Ishikawa (cell line): ENCODE data around the gene SH3RF3.

Source experiments
- CEBPB ChIP-seq: IDR thresholded peaks from 2 replicates; pipeline ENCODE4 v1.6.1; 2012
- CREB1 ChIP-seq: IDR thresholded peaks from 2 replicates; pipeline ENCODE4 v1.6.1; 2012; ENCODE audit warnings: low read depth
- EGR1 ChIP-seq: IDR thresholded peaks from 2 replicates; pipeline ENCODE4 v1.6.1; 2012
- EP300 ChIP-seq: IDR thresholded peaks from 2 replicates; pipeline ENCODE4 v1.6.1; 2012; ENCODE audit warnings: borderline replicate concordance
- FOXM1 ChIP-seq: IDR thresholded peaks from 2 replicates; pipeline ENCODE4 v1.6.1; 2012; ENCODE audit warnings: low read depth, borderline replicate concordance
- NFIC ChIP-seq: IDR thresholded peaks from 2 replicates; pipeline ENCODE4 v1.6.1; 2012
- RAD21 ChIP-seq: IDR thresholded peaks from 2 replicates; pipeline ENCODE4 v1.6.1; 2012; ENCODE audit warnings: low read depth
- TAF1 ChIP-seq: IDR thresholded peaks from 2 replicates; pipeline ENCODE4 v1.6.1; 2012; ENCODE audit warnings: low read depth, mild to moderate bottlenecking
- TCF12 ChIP-seq: IDR thresholded peaks from 2 replicates; pipeline ENCODE4 v1.6.1; 2012; ENCODE audit warnings: low read depth
- TEAD4 ChIP-seq: IDR thresholded peaks from 2 replicates; pipeline ENCODE4 v1.6.1; 2012
- YY1 ChIP-seq: IDR thresholded peaks from 2 replicates; pipeline ENCODE4 v1.6.1; 2012; ENCODE audit warnings: low read depth
- ZBTB7A ChIP-seq: IDR thresholded peaks from 2 replicates; pipeline ENCODE4 v1.6.1; 2012; ENCODE audit warnings: low read depth
- TF ChIP-seq, protein P1 (sequence below): IDR thresholded peaks from 2 replicates; pipeline ENCODE4 v1.6.1; 2012; ENCODE audit warnings: low read depth, mild to moderate bottlenecking
- TF ChIP-seq, protein P2 (sequence below): IDR thresholded peaks from 2 replicates; pipeline ENCODE4 v1.6.1; 2012
- TF ChIP-seq, protein P3 (sequence below): IDR thresholded peaks from 2 replicates; pipeline ENCODE4 v1.6.1; 2012

SH3RF3 gene

DNA sequence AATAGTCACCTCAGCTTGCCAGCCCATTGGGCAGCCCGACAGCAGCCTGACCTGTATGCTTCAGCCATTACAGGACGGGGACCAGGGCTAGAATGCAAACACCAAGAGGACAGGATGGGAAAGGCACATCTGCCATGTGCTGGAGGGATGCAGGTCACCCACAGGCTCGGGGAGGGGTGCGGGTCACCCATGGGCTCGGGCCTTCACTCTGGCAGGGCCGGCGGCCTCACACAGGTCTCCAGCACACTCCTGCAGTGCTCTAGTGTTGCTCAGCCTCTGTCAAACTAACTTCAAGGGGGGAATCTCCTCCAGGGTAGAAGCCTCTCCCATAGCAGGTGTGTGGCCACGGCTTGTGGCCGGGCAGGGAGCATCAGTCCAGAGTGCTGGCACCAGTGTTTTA is 262.2 kb downstream of the SH3RF3 start:
- TF ChIP-seq NFIC (no peak), YY1 (no peak), CREB1 (no peak)

DNA sequence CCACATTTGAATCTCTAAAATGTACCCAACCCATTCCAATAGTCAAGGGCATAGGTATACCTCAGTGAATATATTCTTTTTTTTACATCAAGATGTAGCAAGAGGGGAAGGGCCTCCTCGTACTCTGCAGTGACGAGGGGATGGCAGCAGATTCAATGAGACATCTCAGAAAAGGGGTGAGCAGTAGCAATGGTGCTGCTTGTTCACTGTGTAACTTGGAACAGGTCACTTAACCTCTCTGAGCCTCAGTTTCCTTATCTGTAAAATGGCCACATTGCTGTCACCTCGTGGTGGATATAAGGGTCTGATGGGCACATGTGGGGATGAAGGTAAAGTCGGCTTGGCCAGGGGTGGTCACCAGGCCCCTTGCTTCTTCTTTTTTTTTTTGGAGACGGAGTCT is 263.1 kb downstream of the SH3RF3 start:
- TF ChIP-seq, protein P1, sequence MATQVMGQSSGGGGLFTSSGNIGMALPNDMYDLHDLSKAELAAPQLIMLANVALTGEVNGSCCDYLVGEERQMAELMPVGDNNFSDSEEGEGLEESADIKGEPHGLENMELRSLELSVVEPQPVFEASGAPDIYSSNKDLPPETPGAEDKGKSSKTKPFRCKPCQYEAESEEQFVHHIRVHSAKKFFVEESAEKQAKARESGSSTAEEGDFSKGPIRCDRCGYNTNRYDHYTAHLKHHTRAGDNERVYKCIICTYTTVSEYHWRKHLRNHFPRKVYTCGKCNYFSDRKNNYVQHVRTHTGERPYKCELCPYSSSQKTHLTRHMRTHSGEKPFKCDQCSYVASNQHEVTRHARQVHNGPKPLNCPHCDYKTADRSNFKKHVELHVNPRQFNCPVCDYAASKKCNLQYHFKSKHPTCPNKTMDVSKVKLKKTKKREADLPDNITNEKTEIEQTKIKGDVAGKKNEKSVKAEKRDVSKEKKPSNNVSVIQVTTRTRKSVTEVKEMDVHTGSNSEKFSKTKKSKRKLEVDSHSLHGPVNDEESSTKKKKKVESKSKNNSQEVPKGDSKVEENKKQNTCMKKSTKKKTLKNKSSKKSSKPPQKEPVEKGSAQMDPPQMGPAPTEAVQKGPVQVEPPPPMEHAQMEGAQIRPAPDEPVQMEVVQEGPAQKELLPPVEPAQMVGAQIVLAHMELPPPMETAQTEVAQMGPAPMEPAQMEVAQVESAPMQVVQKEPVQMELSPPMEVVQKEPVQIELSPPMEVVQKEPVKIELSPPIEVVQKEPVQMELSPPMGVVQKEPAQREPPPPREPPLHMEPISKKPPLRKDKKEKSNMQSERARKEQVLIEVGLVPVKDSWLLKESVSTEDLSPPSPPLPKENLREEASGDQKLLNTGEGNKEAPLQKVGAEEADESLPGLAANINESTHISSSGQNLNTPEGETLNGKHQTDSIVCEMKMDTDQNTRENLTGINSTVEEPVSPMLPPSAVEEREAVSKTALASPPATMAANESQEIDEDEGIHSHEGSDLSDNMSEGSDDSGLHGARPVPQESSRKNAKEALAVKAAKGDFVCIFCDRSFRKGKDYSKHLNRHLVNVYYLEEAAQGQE, result no peak
- TF ChIP-seq EGR1 (no peak), TCF12 (no peak), CREB1 (no peak), EP300 (no peak), FOXM1 (no peak), TEAD4 (no peak), YY1 (no peak)
- TF ChIP-seq, protein P2, sequence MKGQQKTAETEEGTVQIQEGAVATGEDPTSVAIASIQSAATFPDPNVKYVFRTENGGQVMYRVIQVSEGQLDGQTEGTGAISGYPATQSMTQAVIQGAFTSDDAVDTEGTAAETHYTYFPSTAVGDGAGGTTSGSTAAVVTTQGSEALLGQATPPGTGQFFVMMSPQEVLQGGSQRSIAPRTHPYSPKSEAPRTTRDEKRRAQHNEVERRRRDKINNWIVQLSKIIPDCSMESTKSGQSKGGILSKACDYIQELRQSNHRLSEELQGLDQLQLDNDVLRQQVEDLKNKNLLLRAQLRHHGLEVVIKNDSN, result no peak

DNA sequence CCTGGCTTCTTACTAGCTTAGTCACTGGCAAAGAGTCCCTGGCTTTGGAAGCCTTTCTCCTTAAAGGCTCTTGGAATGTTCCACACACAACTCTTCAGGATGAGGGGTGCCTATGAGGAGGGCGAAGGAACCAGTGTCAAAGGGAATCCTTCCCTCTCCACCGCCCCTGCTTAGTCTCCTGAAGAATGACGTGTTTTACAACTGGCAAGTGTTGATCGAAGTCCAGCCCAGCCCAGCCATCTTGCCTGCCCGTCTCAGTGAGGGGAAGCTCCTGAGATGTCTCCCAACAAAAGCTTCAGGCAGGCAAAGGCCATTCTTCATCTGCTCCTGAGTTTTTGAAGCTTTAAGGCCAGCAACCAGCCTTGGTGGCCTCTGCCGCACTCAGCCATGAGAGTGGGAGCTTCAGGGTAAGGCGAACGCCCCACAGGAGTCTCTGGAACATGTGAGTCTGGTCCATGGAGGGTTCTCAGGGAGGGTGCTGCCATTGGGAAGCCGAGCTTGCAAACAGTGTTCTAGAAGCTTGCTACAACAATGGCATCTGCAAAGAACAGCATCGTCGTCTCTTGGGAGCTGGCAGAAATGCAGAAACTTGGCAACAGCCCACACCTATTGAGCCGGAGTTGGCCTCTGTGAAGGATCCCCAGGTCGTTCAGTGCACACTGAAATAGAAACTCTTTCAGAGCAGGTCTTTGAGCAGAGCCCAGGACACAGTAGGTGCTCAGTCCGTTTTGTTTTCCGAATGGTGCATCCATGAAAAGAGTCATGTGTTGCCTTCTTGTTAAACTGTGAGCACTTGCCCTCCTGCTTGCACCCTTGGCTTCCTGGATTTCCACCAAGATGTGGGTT is 264.0 kb downstream of the SH3RF3 start:
- TF ChIP-seq ZBTB7A, result no peak
- TF ChIP-seq TCF12, result no peak
- no peak for TF ChIP-seq EP300
- TF ChIP-seq, protein P1, result no peak

DNA sequence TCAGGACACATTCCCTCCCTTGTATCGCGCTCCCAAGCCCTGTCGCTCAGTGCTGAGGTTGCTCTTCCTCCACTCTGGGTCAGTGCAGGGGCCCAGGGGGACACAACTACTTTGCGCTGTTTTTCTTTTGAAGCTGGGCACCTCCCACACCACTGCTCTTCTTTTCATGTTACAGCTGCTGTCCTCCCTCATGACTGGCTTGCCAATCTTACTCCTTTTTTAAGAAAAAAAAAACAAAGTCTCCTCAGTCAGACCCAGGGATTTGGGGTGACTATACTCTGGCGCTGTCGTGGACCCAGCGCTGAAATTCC is 264.6 kb downstream of the SH3RF3 start:
- TF ChIP-seq RAD21 (no peak), EP300 (no peak), TAF1 (no peak), CEBPB (no peak), EGR1 (no peak), YY1 (no peak), TCF12 (no peak), TEAD4 (no peak), NFIC (no peak), FOXM1 (no peak), CREB1 (no peak)
- TF ChIP-seq, protein P3, sequence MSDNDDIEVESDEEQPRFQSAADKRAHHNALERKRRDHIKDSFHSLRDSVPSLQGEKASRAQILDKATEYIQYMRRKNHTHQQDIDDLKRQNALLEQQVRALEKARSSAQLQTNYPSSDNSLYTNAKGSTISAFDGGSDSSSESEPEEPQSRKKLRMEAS, result no peak
- TF ChIP-seq, protein P1, result no peak
- TF ChIP-seq, protein P2, result no peak

DNA sequence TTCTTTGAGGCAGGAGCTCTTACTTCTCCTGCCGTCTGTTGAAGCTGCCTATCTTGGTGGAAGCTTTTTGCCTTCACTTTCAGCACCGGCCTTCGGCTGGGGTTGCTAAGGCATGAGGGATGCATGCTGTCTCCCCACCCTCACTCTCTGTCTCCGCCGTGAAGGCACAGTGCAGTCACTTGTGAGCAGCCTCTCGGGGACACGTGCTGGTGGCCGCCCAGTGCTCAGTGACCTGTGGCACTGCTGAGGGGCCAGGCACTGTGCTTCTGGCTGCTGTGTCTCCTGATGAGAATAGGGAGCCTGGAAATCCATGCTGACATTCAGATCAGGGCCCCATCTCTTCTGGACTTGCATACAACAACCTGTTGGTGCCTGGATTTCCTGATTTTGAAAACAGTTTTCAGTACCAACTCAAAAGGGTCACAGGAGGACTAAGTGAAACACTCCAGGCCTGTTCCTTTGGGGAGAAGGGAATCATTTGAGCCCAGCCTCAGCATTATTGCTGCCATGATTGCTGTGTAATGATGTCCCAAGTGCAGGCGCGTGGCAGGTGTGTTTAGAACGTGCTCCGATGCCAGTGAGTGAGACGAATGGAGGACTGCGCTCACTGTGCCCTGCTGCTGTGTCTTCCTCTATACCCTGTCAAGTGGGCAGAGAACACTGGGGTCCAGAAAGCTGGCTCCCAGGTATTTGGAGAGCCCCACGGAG is 266.6 kb downstream of the SH3RF3 start:
- TF ChIP-seq EGR1 (no peak), CREB1 (no peak), EP300 (no peak), FOXM1 (no peak), TCF12 (no peak), TEAD4 (no peak), ZBTB7A (no peak), YY1 (no peak), TAF1 (no peak), CEBPB (no peak), NFIC (no peak), RAD21 (no peak)
- TF ChIP-seq, protein P2, result no peak
- TF ChIP-seq, protein P1, result no peak
- TF ChIP-seq, protein P3, result no peak
